IMR-90 (cell line): ENCODE measurements around the gene RCAN2. TPM values are rescaled to one million over a fixed set of nuclear protein-coding genes. Genes with fewer than 3 reads are reported as not detected.

Experiments used
- ATAC-seq: fragments of 200-7000 bp; cut with Tn5 transposase; 2 replicates; pipeline ENCODE4 v1.9.1; 2020; ENCODE audit warnings: low read depth, mild to moderate bottlenecking, moderate library complexity
- BruUV-seq: library from RNA; stranded (reverse); fragments of 400-500 nt; replicated peaks from 2 replicates; lab custom pipeline; 2021; lab: Mats Ljungman, UMichigan
- CTCF ChIA-PET: fragments of 300-600 bp; formaldehyde crosslinking; extraction: SDS; loops from one replicate; lab custom pipeline; 2021; ENCODE audit warnings: antibody characterized with exemption; lab: Yijun Ruan, JAX
- POLR2A ChIA-PET: fragments of 300-600 bp; sonication (Branson Sonifier 250); formaldehyde crosslinking; loops from one replicate; lab custom pipeline; 2022; ENCODE audit warnings: antibody characterized with exemption; ENCODE audit not compliant: unreplicated experiment; lab: Charles Lee
- DNase-seq: peaks from one replicate; pipeline ENCODE4 v3.0.0; 2013
- H2AFZ ChIP-seq: replicated peaks from 2 replicates; pipeline ENCODE3; 2013; ENCODE audit warnings: low read length, mild to moderate bottlenecking; ENCODE audit not compliant: poor library complexity
- H2AK5ac ChIP-seq: 2 replicates; pipeline ENCODE4 v1.6.1; 2013; ENCODE audit warnings: low read depth, low read length, inconsistent platforms
- H2AK9ac ChIP-seq: replicated peaks from 2 replicates; pipeline ENCODE3; 2013; ENCODE audit warnings: mild to moderate bottlenecking, low read depth, low read length, moderate library complexity; ENCODE audit not compliant: poor library complexity
- H2BK120ac ChIP-seq: 2 replicates; pipeline ENCODE4 v1.6.1; 2013; ENCODE audit warnings: low read depth, low read length, inconsistent platforms
- H2BK15ac ChIP-seq: 3 replicates; pipeline ENCODE4 v1.6.1; 2013; ENCODE audit warnings: low read depth, low read length, inconsistent platforms
- H2BK20ac ChIP-seq: 2 replicates; pipeline ENCODE4 v1.6.1; 2013; ENCODE audit warnings: low read depth, mild to moderate bottlenecking, inconsistent platforms, low read length, moderate library complexity
- H2BK5ac ChIP-seq: 2 replicates; pipeline ENCODE4 v1.6.1; 2013; ENCODE audit warnings: mild to moderate bottlenecking, low read depth, low read length, inconsistent platforms; ENCODE audit not compliant: poor library complexity, severe bottlenecking
- H3K14ac ChIP-seq: replicated peaks from 2 replicates; pipeline ENCODE4 v1.6.1; 2013; ENCODE audit warnings: low read depth, low read length, inconsistent platforms
- H3K18ac ChIP-seq: 2 replicates; pipeline ENCODE4 v1.6.1; 2013; ENCODE audit warnings: low read depth, low read length, control low read depth
- H3K23ac ChIP-seq: 2 replicates; pipeline ENCODE4 v1.6.1; 2013; ENCODE audit warnings: low read depth, low read length, inconsistent platforms
- H3K27ac ChIP-seq: 2 replicates; pipeline ENCODE4 v1.5.1; 2013; ENCODE audit warnings: mild to moderate bottlenecking, control low read depth, low read length; ENCODE audit not compliant: insufficient read depth
- H3K27me3 ChIP-seq: 2 replicates; pipeline ENCODE4 v1.6.1; 2013; ENCODE audit warnings: low read length; ENCODE audit not compliant: control insufficient read depth, insufficient read depth
- H3K36me3 ChIP-seq: 2 replicates; pipeline ENCODE4 v1.6.1; 2013; ENCODE audit warnings: low read length, mixed read lengths; ENCODE audit not compliant: control insufficient read depth, insufficient read depth
- H3K4ac ChIP-seq: 2 replicates; pipeline ENCODE4 v1.6.1; 2013; ENCODE audit warnings: low read depth, low read length, inconsistent platforms
- H3K4me1 ChIP-seq: 2 replicates; pipeline ENCODE4 v1.6.1; 2013; ENCODE audit warnings: low read length, mixed read lengths; ENCODE audit not compliant: control insufficient read depth, insufficient read depth
- H3K4me2 ChIP-seq: 2 replicates; pipeline ENCODE4 v1.6.1; 2013; ENCODE audit warnings: low read depth, mild to moderate bottlenecking, control low read depth, low read length, moderate library complexity
- H3K4me3 ChIP-seq: 2 replicates; pipeline ENCODE4 v1.5.1; 2013; ENCODE audit warnings: low read depth, mild to moderate bottlenecking, control low read depth, low read length, moderate library complexity; ENCODE audit not compliant: insufficient read depth
- H3K56ac ChIP-seq: 2 replicates; pipeline ENCODE4 v1.6.1; 2013; ENCODE audit warnings: low read length, inconsistent platforms; ENCODE audit not compliant: insufficient read depth; ENCODE audit errors: extremely low read depth
- H3K79me1 ChIP-seq, 2 experiments: 2 replicates each; pipeline ENCODE4 v1.6.1; 2013; ENCODE audit warnings: low read length in 2 of 2, inconsistent platforms in 1 of 2, low read depth in 1 of 2
- H3K9ac ChIP-seq: 2 replicates; pipeline ENCODE4 v1.6.1; 2013; ENCODE audit warnings: low read depth, low read length, control low read depth
- H3K9me1 ChIP-seq: 2 replicates; pipeline ENCODE4 v1.6.1; 2013; ENCODE audit warnings: low read length, inconsistent platforms; ENCODE audit not compliant: insufficient read depth
- H3K9me3 ChIP-seq: 2 replicates; pipeline ENCODE4 v1.6.1; 2013; ENCODE audit warnings: low read length; ENCODE audit not compliant: control insufficient read depth, insufficient read depth
- H4K20me1 ChIP-seq: 2 replicates; pipeline ENCODE4 v1.6.1; 2013; ENCODE audit warnings: low read length, inconsistent platforms; ENCODE audit not compliant: insufficient read depth
- H4K5ac ChIP-seq: 2 replicates; pipeline ENCODE4 v1.6.1; 2013; ENCODE audit warnings: mild to moderate bottlenecking, low read depth, low read length, control low read depth
- H4K8ac ChIP-seq, 2 experiments: 2 replicates each; pipeline ENCODE4 v1.6.1; 2013; ENCODE audit warnings: low read depth in 2 of 2, low read length in 2 of 2, control low read depth in 1 of 2, inconsistent platforms in 1 of 2
- H4K91ac ChIP-seq: 2 replicates; pipeline ENCODE4 v1.6.1; 2013; ENCODE audit warnings: low read depth, low read length, inconsistent platforms; ENCODE audit not compliant: insufficient read depth
- CEBPB ChIP-seq: IDR thresholded peaks from 2 replicates; pipeline ENCODE4 v1.6.1; 2012; ENCODE audit warnings: low read depth, low read length, improper control_type of control experiment
- MAFK ChIP-seq: IDR thresholded peaks from 2 replicates; pipeline ENCODE4 v1.6.1; 2012; ENCODE audit warnings: low read depth, low read length, improper control_type of control experiment
- MXI1 ChIP-seq: IDR thresholded peaks from 2 replicates; pipeline ENCODE4 v1.6.1; 2012; ENCODE audit warnings: low read depth, mild to moderate bottlenecking, low read length, moderate library complexity, borderline replicate concordance
- dilution Hi-C: fragments of 300-500 bp; cut with HindIII; formaldehyde crosslinking; loops from one replicate; pipeline ENCODE4 v1.14.3; 2018; ENCODE audit warnings: low sequenced_read_pairs; ENCODE audit not compliant: unreplicated experiment
- in situ Hi-C: fragments of 300-500 bp; cut with MboI; formaldehyde crosslinking; loops from 3 replicates; pipeline ENCODE4 v1.14.3; 2019; ENCODE audit warnings: low sequenced_read_pairs, inconsistent platforms, mixed read lengths
- intact Hi-C: fragments of 100-400 bp; cut with micrococcal nuclease; formaldehyde crosslinking; loops from 2 replicates; pipeline ENCODE4 v1.10.0; 2022
- polyA plus RNA-seq, 3 experiments: library from polyadenylated mRNA; depleted of rRNA; stranded (reverse); fragments of >200 nt; gene quantifications; 2 replicates each; pipeline ENCODE4 v1.2.3, GENCODE V29; 2012; ENCODE audit warnings: low replicate concordance in 1 of 3
- total RNA-seq: library from RNA; depleted of rRNA; stranded (reverse); fragments of >200 nt; gene quantifications from 2 replicates; pipeline ENCODE4 v1.2.3, GENCODE V29; 2012

The RCAN2 gene
- total and polyA plus RNA-seq, 2 of the 4 experiments (the other 2 are of a cell fraction): 1.3 to 1.8 TPM

- DNase-seq (peak; percentile 33), ATAC-seq (no peak)
- no peak overlapping the region for H2BK120ac ChIP-seq
- H3K79me1 ChIP-seq: no peaks in the 10 kb centered on the region
- no peak overlapping the region for H3K9ac ChIP-seq
- no TSS peak for BruUV-seq
- no peaks in the 10 kb centered on the region for H3K9me3 ChIP-seq
- H3K4ac ChIP-seq: no peak overlapping the region
- H3K56ac ChIP-seq: no peak overlapping the region
- no peaks in the 10 kb centered on the region for H3K9me1 ChIP-seq
- no peak overlapping the region for H2AK9ac ChIP-seq
- H2BK5ac ChIP-seq: no peak overlapping the region
- H4K5ac ChIP-seq: no peak overlapping the region
- no peak overlapping the region for H3K18ac ChIP-seq
- ChIA-PET POLR2A (no interaction called here), CTCF (no interaction called here)
- dilution Hi-C loops: no loop called here
- no peak overlapping the region for H3K14ac ChIP-seq
- no peak overlapping the region for H2AFZ ChIP-seq
- in situ Hi-C loops: no loop called here
- no peak overlapping the region for H3K4me2 ChIP-seq
- no peak overlapping the region for H3K27ac ChIP-seq
- H3K23ac ChIP-seq: no peak overlapping the region
- no peaks in the 10 kb centered on the region; the same call in 1 of the 2 replicates for H3K4me1 ChIP-seq
- no peaks in the 10 kb centered on the region for H4K20me1 ChIP-seq
- TF ChIP-seq MAFK (peak; percentile 74), CEBPB (peak; percentile 66), MXI1 (no peak)
- no peak overlapping the region for H2AK5ac ChIP-seq
- no peak overlapping the region for H4K91ac ChIP-seq
- no peaks in the 10 kb centered on the region for H3K36me3 ChIP-seq
- H2BK20ac ChIP-seq: no peak overlapping the region
- H4K8ac ChIP-seq: no peak overlapping the region
- no peak overlapping the region for H3K4me3 ChIP-seq
- H3K27me3 ChIP-seq: no peaks in the 10 kb centered on the region
- no peak overlapping the region for H2BK15ac ChIP-seq
- intact Hi-C loops: no loop called here
Observed at GRCh38 chr6:46437671-46438221, 53.5 kb downstream of the RCAN2 start.
